GM23248 (cell line): Measurements from ENCODE around the gene SOX8. TPM values are rescaled to one million over a fixed set of nuclear protein-coding genes. Genes with fewer than 3 reads are reported as not detected.

ENCODE experiments used
- DNase-seq: peaks from one replicate; pipeline ENCODE4 v3.0.0-alpha.2; 2015
- H2AFZ ChIP-seq: fragments of 200-600 bp; sonication (generic); 2 replicates; pipeline ENCODE4 v1.6.1; 2016; ENCODE audit warnings: antibody characterized with exemption
- H3F3A ChIP-seq: fragments of 200-600 bp; sonication (generic); 2 replicates; pipeline ENCODE4 v1.6.1; 2016; ENCODE audit warnings: mild to moderate bottlenecking, antibody characterized with exemption, mixed run types; ENCODE audit not compliant: insufficient read depth
- H3K27ac ChIP-seq: fragments of 200-600 bp; sonication (generic); 2 replicates; pipeline ENCODE4 v1.5.1; 2016; ENCODE audit warnings: mild to moderate bottlenecking
- H3K27me3 ChIP-seq: fragments of 200-600 bp; sonication (generic); replicated peaks from 2 replicates; pipeline ENCODE4 v1.6.1; 2016; ENCODE audit warnings: mild to moderate bottlenecking; ENCODE audit not compliant: insufficient read depth
- H3K36me3 ChIP-seq: fragments of 200-600 bp; sonication (generic); 2 replicates; pipeline ENCODE4 v1.6.1; 2016; ENCODE audit warnings: low read depth, mild to moderate bottlenecking
- H3K4me1 ChIP-seq: fragments of 200-600 bp; sonication (generic); 2 replicates; pipeline ENCODE4 v1.6.1; 2016; ENCODE audit warnings: mild to moderate bottlenecking; ENCODE audit not compliant: insufficient read depth
- H3K4me2 ChIP-seq: fragments of 200-600 bp; sonication (generic); one replicate; pipeline ENCODE4 v1.6.1; 2016; ENCODE audit warnings: mild to moderate bottlenecking; ENCODE audit not compliant: unreplicated experiment
- H3K4me3 ChIP-seq: fragments of 200-600 bp; sonication (generic); 2 replicates; pipeline ENCODE4 v1.5.1; 2016; ENCODE audit warnings: mild to moderate bottlenecking
- H3K79me2 ChIP-seq: fragments of 200-600 bp; sonication (generic); 2 replicates; pipeline ENCODE4 v1.6.1; 2016; ENCODE audit warnings: mild to moderate bottlenecking; ENCODE audit not compliant: insufficient read depth
- H3K9ac ChIP-seq: fragments of 200-600 bp; sonication (generic); 2 replicates; pipeline ENCODE4 v1.6.1; 2016; ENCODE audit warnings: mild to moderate bottlenecking
- H3K9me2 ChIP-seq: fragments of 200-600 bp; sonication (generic); 2 replicates; pipeline ENCODE4 v1.6.1; 2016; ENCODE audit warnings: mixed run types, mild to moderate bottlenecking, moderate library complexity; ENCODE audit not compliant: insufficient read depth
- H3K9me3 ChIP-seq: fragments of 200-600 bp; sonication (generic); one replicate; pipeline ENCODE4 v1.6.1; 2017; ENCODE audit warnings: low read depth
- H4K20me1 ChIP-seq: fragments of 200-600 bp; sonication (generic); 2 replicates; pipeline ENCODE4 v1.6.0; 2016; ENCODE audit not compliant: insufficient read depth
- EZH2 ChIP-seq: fragments of 200-600 bp; sonication (generic); IDR thresholded peaks from 2 replicates; pipeline ENCODE4 v1.6.1; 2018; ENCODE audit warnings: antibody characterized with exemption, mild to moderate bottlenecking; ENCODE audit not compliant: insufficient read depth, poor library complexity, severe bottlenecking
- EZH2phosphoT487 ChIP-seq: fragments of 200-600 bp; sonication (generic); IDR thresholded peaks from 2 replicates; pipeline ENCODE4 v1.6.1; 2018; ENCODE audit warnings: antibody characterized with exemption, moderate library complexity, mild to moderate bottlenecking, low read depth; ENCODE audit not compliant: insufficient read depth
- WGBS, 2 experiments: methylation state at CpG; one replicate each; pipeline ENCODE4 v1.1.6; 2015 to 2017; ENCODE audit warnings: low lambda C conversion rate in 2 of 2, low coverage in 1 of 2; ENCODE audit errors: missing lambda C conversion rate in 2 of 2; 5-methylcytosine and 5-hydroxymethylcytosine counted together
- in situ Hi-C: fragments of 300-500 bp; cut with MboI; formaldehyde crosslinking; loops from 2 replicates; pipeline ENCODE4 v1.15.0; 2020
- polyA plus RNA-seq: library from polyadenylated mRNA; unstranded; fragments of >200 nt; fragmentation: Nextera tagmentation; extraction: Ambion mirVana; gene quantifications from 2 replicates; pipeline ENCODE4 v1.2.1, GENCODE V29; 2016
- total RNA-seq: library from RNA; depleted of rRNA; stranded (reverse); fragments of >200 nt; shearing (Covaris generic); gene quantifications from 2 replicates; pipeline ENCODE4 v1.2.3, GENCODE V29; 2014

SOX8 gene
- total and polyA plus RNA-seq, 2 experiments from 2014 or later, result 0.15 to 0.43 TPM

GRCh38 chr16:939941-940340, 41.6 kb upstream of the SOX8 start:
- in situ Hi-C loops, result no loop called here
- no peak overlapping the region for H3K27ac ChIP-seq
- H3K9ac ChIP-seq, result no peak overlapping the region
- no peaks in the 10 kb centered on the region for H3F3A ChIP-seq
- H3K36me3 ChIP-seq, result 0 out of 2 replicates have a peak, but pooled peaks cover 8% of the 10 kb centered on the region
- 86 to 91% methylated on average over 17 of the region's 17 CpGs for WGBS, 2 experiments
- H3K9me3 ChIP-seq, result no peaks in the 10 kb centered on the region
- H3K79me2 ChIP-seq, result no peaks in the 10 kb centered on the region
- H2AFZ ChIP-seq, result no peak overlapping the region
- no peaks in the 10 kb centered on the region for H3K4me1 ChIP-seq
- no peak for DNase-seq
- H3K9me2 ChIP-seq, result no peaks in the 10 kb centered on the region
- no peaks in the 10 kb centered on the region for H3K27me3 ChIP-seq
- no peak overlapping the region for H3K4me3 ChIP-seq
- no peaks in the 10 kb centered on the region for H4K20me1 ChIP-seq
- no peak overlapping the region for H3K4me2 ChIP-seq
- TF ChIP-seq EZH2, result no peak

- Histone ChIP-seq H3K9me3 (no peaks in the 10 kb centered on the region), H3K4me3 (no peak overlapping the region), H3K9ac (no peak overlapping the region), H3K4me1 (no peaks in the 10 kb centered on the region), H3F3A (no peaks in the 10 kb centered on the region), H3K79me2 (no peaks in the 10 kb centered on the region), H3K4me2 (no peak overlapping the region), H3K9me2 (no peaks in the 10 kb centered on the region), H4K20me1 (no peaks in the 10 kb centered on the region), H3K27ac (no peak overlapping the region), H3K27me3 (no peaks in the 10 kb centered on the region), H2AFZ (no peak overlapping the region), H3K36me3 (0 out of 2 replicates have a peak, but pooled peaks cover 8% of the 10 kb centered on the region)
- no peak for TF ChIP-seq EZH2phosphoT487
- DNase-seq, result no peak
- WGBS, 2 experiments, result 77 to 93% methylated on average over 4 of the region's 4 CpGs
- in situ Hi-C loops, result no loop called here
These were observed 39.0 kb upstream of the SOX8 start for GRCh38 chr16:942436-943060.

GRCh38 chr16:943971-944370, 37.6 kb upstream of the SOX8 start:
- no peaks in the 10 kb centered on the region for H4K20me1 ChIP-seq
- no peak overlapping the region for H3K4me3 ChIP-seq
- H3K4me1 ChIP-seq, result no peaks in the 10 kb centered on the region
- no peaks in the 10 kb centered on the region for H3K9me3 ChIP-seq
- no peak overlapping the region for H3K4me2 ChIP-seq
- H3K36me3 ChIP-seq, result 0 out of 2 replicates have a peak, but pooled peaks cover 8% of the 10 kb centered on the region
- no peaks in the 10 kb centered on the region for H3K79me2 ChIP-seq
- DNase-seq, result no peak
- TF ChIP-seq EZH2phosphoT487 (no peak), EZH2 (no peak)
- no peaks in the 10 kb centered on the region for H3F3A ChIP-seq
- no peaks in the 10 kb centered on the region for H3K27me3 ChIP-seq
- in situ Hi-C loops, result no loop called here
- no peak overlapping the region for H3K27ac ChIP-seq
- 86 to 93% methylated on average over 5 of the region's 5 CpGs for WGBS, 2 experiments
- H3K9ac ChIP-seq, result no peak overlapping the region
- no peaks in the 10 kb centered on the region for H3K9me2 ChIP-seq
- H2AFZ ChIP-seq, result no peak overlapping the region

- H3K27me3 ChIP-seq, result no peaks in the 10 kb centered on the region
- TF ChIP-seq EZH2phosphoT487 (no peak), EZH2 (no peak)
- H3K4me2 ChIP-seq, result no peak overlapping the region
- in situ Hi-C loops, result no loop called here
- no peak for DNase-seq
- no peaks in the 10 kb centered on the region for H3K79me2 ChIP-seq
- H2AFZ ChIP-seq, result no peak overlapping the region
- no peaks in the 10 kb centered on the region for H3F3A ChIP-seq
- H3K4me1 ChIP-seq, result no peaks in the 10 kb centered on the region
- no peak overlapping the region for H3K27ac ChIP-seq
- 89 to 92% methylated on average over 10 of the region's 10 CpGs for WGBS, 2 experiments
- no peak overlapping the region for H3K9ac ChIP-seq
- no peaks in the 10 kb centered on the region for H4K20me1 ChIP-seq
- no peaks in the 10 kb centered on the region for H3K9me2 ChIP-seq
- H3K36me3 ChIP-seq, result 0 out of 2 replicates have a peak, but pooled peaks cover 8% of the 10 kb centered on the region
- no peak overlapping the region for H3K4me3 ChIP-seq
- H3K9me3 ChIP-seq, result no peaks in the 10 kb centered on the region
These were observed 36.1 kb upstream of the SOX8 start for GRCh38 chr16:945271-946047.
